ENCODE results near the gene RIF1. TPM values are rescaled to one million over a fixed set of nuclear protein-coding genes. Genes with fewer than 3 reads are reported as not detected.

The RIF1 gene
- total and polyA plus RNA-seq, 9 of the 15 experiments (the other 6 are each of a cell fraction or from before 2014, with no cell fraction given): 11.0 to 109 (median 44.2) TPM

DNA sequence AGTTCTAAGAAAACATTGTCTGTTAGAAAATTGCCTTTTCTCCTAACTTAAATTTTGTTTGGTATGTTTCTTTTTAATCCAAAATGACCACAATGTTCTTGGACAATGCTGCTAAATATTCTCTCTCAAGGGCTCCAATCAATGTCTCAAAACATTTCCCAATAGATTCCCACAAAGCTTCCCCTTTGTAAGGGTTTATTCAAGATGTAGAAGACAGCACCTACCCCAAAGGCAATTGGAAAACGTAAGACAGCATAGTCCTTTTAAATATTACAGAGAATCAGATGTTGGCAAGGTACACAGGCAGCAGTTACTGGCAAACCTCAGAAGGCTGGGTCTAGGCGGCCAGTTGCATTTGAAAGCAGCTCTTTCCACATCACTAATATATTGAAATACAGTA, 18.3 kb upstream of the RIF1 start:
- Histone ChIP-seq H2AFZ (ENCODE audit: low read depth, low read length) (no peak overlapping the region), H3K9me1 (ENCODE audit: control insufficient read depth, insufficient read depth, low read length) (no peaks in the 10 kb centered on the region), H3K27me3 (ENCODE audit: control insufficient read depth in 2 of 2, insufficient read depth in 2 of 2, low read length in 2 of 2) (no peaks in the 10 kb centered on the region), H3K4me3 (no peak overlapping the region), H3K9me3 (replicated peaks; ENCODE audit: control insufficient read depth, insufficient read depth, low read depth, low read length) (no peaks in the 10 kb centered on the region), H3K4me1 (replicated peaks in 1 of 2; ENCODE audit: control insufficient read depth in 2 of 2, insufficient read depth in 2 of 2, low read length in 2 of 2) (no peaks in the 10 kb centered on the region; a peak in 1 of 5 replicates), H3K4me2 (ENCODE audit: insufficient read depth, low read length) (no peak overlapping the region), H3K79me2 (ENCODE audit: control insufficient read depth, insufficient read depth, low read length) (no peaks in the 10 kb centered on the region), H3K9ac (ENCODE audit: insufficient read depth in 1 of 2, low read depth in 2 of 2, low read length in 2 of 2) (no peak overlapping the region), H3K36me3 (ENCODE audit: control insufficient read depth, insufficient read depth, low read length) (no peaks in the 10 kb centered on the region), H3K27ac (ENCODE audit: extremely low read depth, low read depth, low read length) (no peak overlapping the region), H4K20me1 (replicated peaks; ENCODE audit: control insufficient read depth, insufficient read depth, low read length) (no peaks in the 10 kb centered on the region)
- no peak for FAIRE-seq
- no peak for TF ChIP-seq CCNT2 (IDR thresholded peaks at IDR 0.05; ENCODE audit: borderline replicate concordance, extremely low read depth, insufficient read length, low read depth, low read length)
- no peak for TF ChIP-seq CAMTA2 (CRISPR knock-in tag; conservative IDR thresholded peaks at IDR 0.05)
- TF ChIP-seq, protein P1, sequence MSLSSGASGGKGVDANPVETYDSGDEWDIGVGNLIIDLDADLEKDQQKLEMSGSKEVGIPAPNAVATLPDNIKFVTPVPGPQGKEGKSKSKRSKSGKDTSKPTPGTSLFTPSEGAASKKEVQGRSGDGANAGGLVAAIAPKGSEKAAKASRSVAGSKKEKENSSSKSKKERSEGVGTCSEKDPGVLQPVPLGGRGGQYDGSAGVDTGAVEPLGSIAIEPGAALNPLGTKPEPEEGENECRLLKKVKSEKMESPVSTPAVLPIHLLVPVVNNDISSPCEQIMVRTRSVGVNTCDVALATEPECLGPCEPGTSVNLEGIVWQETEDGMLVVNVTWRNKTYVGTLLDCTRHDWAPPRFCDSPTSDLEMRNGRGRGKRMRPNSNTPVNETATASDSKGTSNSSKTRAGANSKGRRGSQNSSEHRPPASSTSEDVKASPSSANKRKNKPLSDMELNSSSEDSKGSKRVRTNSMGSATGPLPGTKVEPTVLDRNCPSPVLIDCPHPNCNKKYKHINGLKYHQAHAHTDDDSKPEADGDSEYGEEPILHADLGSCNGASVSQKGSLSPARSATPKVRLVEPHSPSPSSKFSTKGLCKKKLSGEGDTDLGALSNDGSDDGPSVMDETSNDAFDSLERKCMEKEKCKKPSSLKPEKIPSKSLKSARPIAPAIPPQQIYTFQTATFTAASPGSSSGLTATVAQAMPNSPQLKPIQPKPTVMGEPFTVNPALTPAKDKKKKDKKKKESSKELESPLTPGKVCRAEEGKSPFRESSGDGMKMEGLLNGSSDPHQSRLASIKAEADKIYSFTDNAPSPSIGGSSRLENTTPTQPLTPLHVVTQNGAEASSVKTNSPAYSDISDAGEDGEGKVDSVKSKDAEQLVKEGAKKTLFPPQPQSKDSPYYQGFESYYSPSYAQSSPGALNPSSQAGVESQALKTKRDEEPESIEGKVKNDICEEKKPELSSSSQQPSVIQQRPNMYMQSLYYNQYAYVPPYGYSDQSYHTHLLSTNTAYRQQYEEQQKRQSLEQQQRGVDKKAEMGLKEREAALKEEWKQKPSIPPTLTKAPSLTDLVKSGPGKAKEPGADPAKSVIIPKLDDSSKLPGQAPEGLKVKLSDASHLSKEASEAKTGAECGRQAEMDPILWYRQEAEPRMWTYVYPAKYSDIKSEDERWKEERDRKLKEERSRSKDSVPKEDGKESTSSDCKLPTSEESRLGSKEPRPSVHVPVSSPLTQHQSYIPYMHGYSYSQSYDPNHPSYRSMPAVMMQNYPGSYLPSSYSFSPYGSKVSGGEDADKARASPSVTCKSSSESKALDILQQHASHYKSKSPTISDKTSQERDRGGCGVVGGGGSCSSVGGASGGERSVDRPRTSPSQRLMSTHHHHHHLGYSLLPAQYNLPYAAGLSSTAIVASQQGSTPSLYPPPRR (CRISPR knock-in tag; IDR thresholded peaks at IDR 0.05; ENCODE audit: borderline replicate concordance): no peak
- no peak for TF ChIP-seq HNRNPK (IDR thresholded peaks at IDR 0.05; ENCODE audit: low read depth, low read length, poor library complexity, severe bottlenecking)
- TF ChIP-seq GATAD2B (IDR thresholded peaks at IDR 0.05; ENCODE audit: borderline replicate concordance): no peak
- ChIA-PET CTCF (ENCODE audit: low intra/inter-chr PET ratio) (no interaction called here), POLR2A (interaction anchor here (1.7 kb wide), 1 partner anchor 13 kb away, joined by 5 read pairs; no protein-coding TSS in a partner anchor)
- BruUV-seq (replicated peaks): no TSS peak
- in situ Hi-C loops (cut with MboI) (no loop called here), intact Hi-C loops (cut with micrococcal nuclease) (no loop called here)
- 25% methylated on average over 2 of the region's 2 CpGs for WGBS (ENCODE audit: insufficient coverage, low coverage, missing lambda C conversion rate)
- ATAC-seq: no peak
- DNase-seq (ENCODE audit: extremely low read depth in 1 of 4, low spot score in 3 of 4): no peak

Data from K562 (cell line).